Measurements from ENCODE around the gene ZNF536. TPM values are rescaled to one million over a fixed set of nuclear protein-coding genes. Genes with fewer than 3 reads are reported as not detected.

Gene ZNF536
- total and polyA plus RNA-seq, 10 of the 15 experiments (the other 5 are each of a cell fraction or from before 2014, with no cell fraction given) = not detected

GRCh38 chr19:30336290-30336689 lies 35.9 kb upstream of the ZNF536 start:
- CTCF ChIA-PET = no interaction called here

GRCh38 chr19:30338041-30338456 lies 34.1 kb upstream of the ZNF536 start:
- FAIRE-seq = no peak
- H3K27ac ChIP-seq (ENCODE audit: control insufficient read depth, insufficient read depth) = no peak overlapping the region
- TF ChIP-seq CEBPZ (IDR thresholded peaks at IDR 0.05; ENCODE audit: low read depth, low read length) = no peak
- no peak for TF ChIP-seq DPF2 (IDR thresholded peaks at IDR 0.05)
- TF ChIP-seq SUPT20H (IDR thresholded peaks at IDR 0.05; ENCODE audit: borderline replicate concordance, control insufficient read depth, low read depth, low read length) = no peak
- TF ChIP-seq BCLAF1 (IDR thresholded peaks at IDR 0.05) = no peak

More at GRCh38 chr19:30336290-30336689, 35.9 kb upstream of the ZNF536 start:
- no TSS peak for BruUV-seq (replicated peaks)
- Histone ChIP-seq H3K4me1 (ENCODE audit: control insufficient read depth, insufficient read depth, low read length) (no peaks in the 10 kb centered on the region), H4K20me1 (ENCODE audit: control insufficient read depth, insufficient read depth) (no peaks in the 10 kb centered on the region), H3K79me2 (ENCODE audit: control insufficient read depth, insufficient read depth, low read length) (no peaks in the 10 kb centered on the region), H3K4me2 (ENCODE audit: control insufficient read depth, insufficient read depth) (no peak overlapping the region), H2AFZ (ENCODE audit: control insufficient read depth, low read depth, low read length) (no peak overlapping the region), H3K9ac (ENCODE audit: control insufficient read depth, insufficient read depth, low read length) (no peak overlapping the region), H3K27me3 (replicated peaks in 1 of 2; ENCODE audit: control insufficient read depth in 2 of 2, insufficient read depth in 2 of 2, low read length in 1 of 2) (no peaks in the 10 kb centered on the region), H3K27ac (ENCODE audit: control insufficient read depth, insufficient read depth) (no peak overlapping the region), H3K4me3 (no peak overlapping the region), H3K9me3 (replicated peaks; ENCODE audit: control insufficient read depth, insufficient read depth, low read length) (no peaks in the 10 kb centered on the region), H3K36me3 (ENCODE audit: control insufficient read depth in 2 of 2, insufficient read depth in 2 of 2, low read length in 1 of 2) (no peaks in the 10 kb centered on the region)
- intact Hi-C loops (cut with micrococcal nuclease; ENCODE audit: unreplicated experiment) (no loop called here), in situ Hi-C loops (cut with MboI) (no loop called here)
- WGBS (ENCODE audit: insufficient coverage, insufficient replicate concordance, low lambda C conversion rate, missing lambda C conversion rate) = 38% methylated on average over 6 of the region's 6 CpGs
- ChIA-PET POLR2A (no interaction called here), RAD21 (ENCODE audit: unreplicated experiment) (no interaction called here), SMC1A (ENCODE audit: uncharacterized antibody, unreplicated experiment) (no interaction called here)
- FAIRE-seq = no peak
- no peak for DNase-seq (ENCODE audit: low read depth, low spot score)
- no peak for TF ChIP-seq SREBF1 (IDR thresholded peaks at IDR 0.05; ENCODE audit: low read length)
- no peak for TF ChIP-seq SMARCA5 (IDR thresholded peaks at IDR 0.05)
- no peak for TF ChIP-seq MLLT1 (IDR thresholded peaks at IDR 0.05)
- no peak for ATAC-seq

More at GRCh38 chr19:30338041-30338456, 34.1 kb upstream of the ZNF536 start:
- Histone ChIP-seq H3K4me1 (ENCODE audit: control insufficient read depth, insufficient read depth, low read length) (no peaks in the 10 kb centered on the region), H2AFZ (ENCODE audit: control insufficient read depth, low read depth, low read length) (no peak overlapping the region), H3K79me2 (ENCODE audit: control insufficient read depth, insufficient read depth, low read length) (no peaks in the 10 kb centered on the region), H3K9me3 (replicated peaks; ENCODE audit: control insufficient read depth, insufficient read depth, low read length) (no peaks in the 10 kb centered on the region), H4K20me1 (ENCODE audit: control insufficient read depth, insufficient read depth) (no peaks in the 10 kb centered on the region), H3K9ac (ENCODE audit: control insufficient read depth, insufficient read depth, low read length) (no peak overlapping the region), H3K4me3 (no peak overlapping the region), H3K27me3 (replicated peaks in 1 of 2; ENCODE audit: control insufficient read depth in 2 of 2, insufficient read depth in 2 of 2, low read length in 1 of 2) (no peaks in the 10 kb centered on the region), H3K36me3 (ENCODE audit: control insufficient read depth in 2 of 2, insufficient read depth in 2 of 2, low read length in 1 of 2) (no peaks in the 10 kb centered on the region), H3K4me2 (ENCODE audit: control insufficient read depth, insufficient read depth) (no peak overlapping the region)
- BruUV-seq (replicated peaks) = no TSS peak
- no peak for DNase-seq (ENCODE audit: low read depth, low spot score)
- POLR2A ChIA-PET = no interaction called here
- no peak for ATAC-seq
- intact Hi-C loops (cut with micrococcal nuclease; ENCODE audit: unreplicated experiment) (no loop called here), in situ Hi-C loops (cut with MboI) (no loop called here)
- 10% methylated on average over 3 of the region's 3 CpGs for WGBS (ENCODE audit: insufficient coverage, insufficient replicate concordance, low lambda C conversion rate, missing lambda C conversion rate)
- RAD21 ChIA-PET (ENCODE audit: unreplicated experiment) = no interaction called here
- CTCF ChIA-PET = no interaction called here
- SMC1A ChIA-PET (ENCODE audit: uncharacterized antibody, unreplicated experiment) = no interaction called here
